Sigmoid colon (tissue), 4 donors: Measurements from ENCODE around the gene DDX27.

Experiments used
- EP300 ChIP-seq, 4 donors: sonication (generic); formaldehyde crosslinking; IDR thresholded peaks; one replicate each; pipeline ENCODE4 v1.6.1; 2017; ENCODE audit warnings: antibody characterized with exemption in 4 of 4
- POLR2A ChIP-seq, 2 donors: fragments of 450-650 bp; IDR thresholded peaks; one replicate each; pipeline ENCODE4 v1.6.1; 2016; ENCODE audit warnings: antibody characterized with exemption in 2 of 2, mild to moderate bottlenecking in 2 of 2, moderate library complexity in 2 of 2
- POLR2AphosphoS5 ChIP-seq, 4 donors: sonication (generic); formaldehyde crosslinking; IDR thresholded peaks; one replicate each; pipeline ENCODE4 v1.6.1; 2017; ENCODE audit warnings: antibody characterized with exemption in 4 of 4
- TF ChIP-seq, protein P1 (sequence below), 4 experiments: fragments of 450-650 bp in 3 of 4; fragments of 200-600 bp in 1 of 4; IDR thresholded peaks; one replicate each; pipeline ENCODE4 v1.5.1; 2016 to 2019; ENCODE audit warnings: antibody characterized with exemption in 4 of 4, mild to moderate bottlenecking in 3 of 4, moderate library complexity in 2 of 4

DNA sequence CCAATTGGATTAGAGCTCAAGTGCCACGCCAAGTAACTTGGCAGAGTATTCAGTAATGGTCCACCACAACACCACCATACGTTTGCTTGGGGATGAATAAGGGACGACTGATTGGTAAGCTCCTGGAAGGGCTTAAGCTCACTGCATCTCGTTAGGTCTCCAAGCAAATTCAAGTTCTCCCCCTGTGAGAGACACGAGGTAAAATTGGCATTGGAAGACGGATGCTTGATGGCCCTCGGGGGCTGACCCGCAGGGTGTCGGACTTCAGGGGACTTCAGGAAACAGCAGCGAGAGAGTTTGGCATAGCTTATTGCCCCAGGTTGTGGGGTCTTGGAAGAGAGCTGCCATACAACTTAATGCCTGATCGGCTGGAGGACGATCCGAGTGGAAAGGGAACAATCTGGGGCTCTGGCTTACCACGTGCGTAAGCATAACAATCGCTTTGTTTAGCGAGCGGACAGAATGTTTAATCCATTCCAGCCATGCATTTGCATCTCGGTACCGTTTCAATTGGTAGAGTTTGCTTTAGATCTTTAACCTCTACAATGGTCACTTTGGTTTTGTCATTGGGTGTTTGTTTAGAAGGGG, 63.5 kb downstream of the DDX27 start:
- no peak for TF ChIP-seq POLR2A (IDR thresholded peaks at IDR 0.05)
- TF ChIP-seq POLR2AphosphoS5 (IDR thresholded peaks at IDR 0.05) = no peak
- TF ChIP-seq, protein P1, sequence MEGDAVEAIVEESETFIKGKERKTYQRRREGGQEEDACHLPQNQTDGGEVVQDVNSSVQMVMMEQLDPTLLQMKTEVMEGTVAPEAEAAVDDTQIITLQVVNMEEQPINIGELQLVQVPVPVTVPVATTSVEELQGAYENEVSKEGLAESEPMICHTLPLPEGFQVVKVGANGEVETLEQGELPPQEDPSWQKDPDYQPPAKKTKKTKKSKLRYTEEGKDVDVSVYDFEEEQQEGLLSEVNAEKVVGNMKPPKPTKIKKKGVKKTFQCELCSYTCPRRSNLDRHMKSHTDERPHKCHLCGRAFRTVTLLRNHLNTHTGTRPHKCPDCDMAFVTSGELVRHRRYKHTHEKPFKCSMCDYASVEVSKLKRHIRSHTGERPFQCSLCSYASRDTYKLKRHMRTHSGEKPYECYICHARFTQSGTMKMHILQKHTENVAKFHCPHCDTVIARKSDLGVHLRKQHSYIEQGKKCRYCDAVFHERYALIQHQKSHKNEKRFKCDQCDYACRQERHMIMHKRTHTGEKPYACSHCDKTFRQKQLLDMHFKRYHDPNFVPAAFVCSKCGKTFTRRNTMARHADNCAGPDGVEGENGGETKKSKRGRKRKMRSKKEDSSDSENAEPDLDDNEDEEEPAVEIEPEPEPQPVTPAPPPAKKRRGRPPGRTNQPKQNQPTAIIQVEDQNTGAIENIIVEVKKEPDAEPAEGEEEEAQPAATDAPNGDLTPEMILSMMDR (IDR thresholded peaks at IDR 0.05) = no peak
- no peak for TF ChIP-seq EP300 (IDR thresholded peaks at IDR 0.05)
